ENCODE results near the gene CD300A. TPM values are rescaled to one million over a fixed set of nuclear protein-coding genes. Genes with fewer than 3 reads are reported as not detected.

Gene CD300A
- total and polyA plus RNA-seq, 7 experiments from 2014 or later: 5.0 to 52.4 (median 6.8) TPM

- intact Hi-C loops (cut with micrococcal nuclease): no loop called here
- Histone ChIP-seq H3K27ac (ENCODE audit: low read depth, low read length) (no peak overlapping the region), H3K36me3 (ENCODE audit: control insufficient read depth in 2 of 3, insufficient read depth in 3 of 3, low read length in 3 of 3) (no peaks in the 10 kb centered on the region), H3K4me3 (ENCODE audit: low read length) (no peak overlapping the region), H3K4me1 (ENCODE audit: control insufficient read depth in 2 of 2, insufficient read depth in 2 of 2, low read length in 2 of 2) (no peaks in the 10 kb centered on the region), H3K27me3 (ENCODE audit: control insufficient read depth in 2 of 2, insufficient read depth in 2 of 2, low read length in 2 of 2) (no peaks in the 10 kb centered on the region), H3K9me3 (ENCODE audit: control insufficient read depth in 2 of 3, low read length in 3 of 3) (no peaks in the 10 kb centered on the region)
- Mint-ChIP-seq H3K36me3 (peaks cover 0 to 8% (median 5%) of the 10 kb centered on the region in 5 donors), H3K9me3 (peaks cover 3 to 26% (median 12%) of the 10 kb centered on the region in 11 donors), H3K27ac (no peak overlapping the region), H3K4me1 (peaks cover 0 to 13% (median 0%) of the 10 kb centered on the region in 7 donors), H3K27me3 (peaks cover 17 to 48% (median 32%) of the 10 kb centered on the region in 5 donors), H3K4me3 (no peak overlapping the region)
- ATAC-seq (no peak), DNase-seq (peak in 1 of 9 donors; percentile 8)
- ChIA-PET POLR2A (no interaction called here), CTCF (no interaction called here)
Measured at GRCh38 chr17:74522381-74523105, 56.1 kb downstream of the CD300A start.

GRCh38 chr17:74523308-74523707 lies 56.9 kb downstream of the CD300A start:
- ChIA-PET POLR2A (no interaction called here), CTCF (no interaction called here)
- intact Hi-C loops (cut with micrococcal nuclease): no loop called here
- Histone ChIP-seq H3K36me3 (ENCODE audit: control insufficient read depth in 2 of 3, insufficient read depth in 3 of 3, low read length in 3 of 3) (no peaks in the 10 kb centered on the region), H3K4me3 (ENCODE audit: low read length) (no peak overlapping the region), H3K9me3 (ENCODE audit: control insufficient read depth in 2 of 3, low read length in 3 of 3) (no peaks in the 10 kb centered on the region), H3K4me1 (ENCODE audit: control insufficient read depth in 2 of 2, insufficient read depth in 2 of 2, low read length in 2 of 2) (no peaks in the 10 kb centered on the region), H3K27me3 (ENCODE audit: control insufficient read depth in 2 of 2, insufficient read depth in 2 of 2, low read length in 2 of 2) (no peaks in the 10 kb centered on the region), H3K27ac (ENCODE audit: low read depth, low read length) (no peak overlapping the region)
- peaks cover 14 to 44% (median 30%) of the 10 kb centered on the region in 5 donors for H3K27me3 Mint-ChIP-seq
- H3K27ac Mint-ChIP-seq: no peak overlapping the region
- H3K4me1 Mint-ChIP-seq: peaks cover 0 to 13% (median 0%) of the 10 kb centered on the region in 7 donors
- H3K4me3 Mint-ChIP-seq: no peak overlapping the region
- H3K36me3 Mint-ChIP-seq: peaks cover 0 to 5% (median 3%) of the 10 kb centered on the region in 5 donors
- ATAC-seq (no peak), DNase-seq (no peak)
- H3K9me3 Mint-ChIP-seq: peaks cover 0 to 18% (median 9%) of the 10 kb centered on the region in 11 donors

- H3K36me3 Mint-ChIP-seq: peaks cover 0 to 3% (median 0%) of the 10 kb centered on the region in 5 donors
- H3K27ac ChIP-seq (ENCODE audit: low read depth, low read length): no peak overlapping the region
- ChIA-PET POLR2A (no interaction called here), CTCF (no interaction called here)
- intact Hi-C loops (cut with micrococcal nuclease): no loop called here
- peak in 1 of 9 donors; percentile 6 for DNase-seq
- peaks cover 0 to 10% (median 4%) of the 10 kb centered on the region in 11 donors for H3K9me3 Mint-ChIP-seq
- peaks cover 0 to 13% (median 0%) of the 10 kb centered on the region in 7 donors for H3K4me1 Mint-ChIP-seq
- H3K4me1 ChIP-seq (ENCODE audit: control insufficient read depth in 2 of 2, insufficient read depth in 2 of 2, low read length in 2 of 2): no peaks in the 10 kb centered on the region
- no peaks in the 10 kb centered on the region for H3K9me3 ChIP-seq (ENCODE audit: control insufficient read depth in 2 of 3, low read length in 3 of 3)
- H3K27me3 ChIP-seq (ENCODE audit: control insufficient read depth in 2 of 2, insufficient read depth in 2 of 2, low read length in 2 of 2): no peaks in the 10 kb centered on the region
- ATAC-seq: no peak
- H3K4me3 ChIP-seq (ENCODE audit: low read length): no peak overlapping the region
- no peaks in the 10 kb centered on the region for H3K36me3 ChIP-seq (ENCODE audit: control insufficient read depth in 2 of 3, insufficient read depth in 3 of 3, low read length in 3 of 3)
- peaks cover 16 to 43% (median 26%) of the 10 kb centered on the region in 5 donors for H3K27me3 Mint-ChIP-seq
- H3K27ac Mint-ChIP-seq: no peak overlapping the region
- no peak overlapping the region for H3K4me3 Mint-ChIP-seq
Measured at GRCh38 chr17:74524653-74525464, 58.4 kb downstream of the CD300A start.

GRCh38 chr17:74525465-74525725 lies 59.0 kb downstream of the CD300A start:
- H3K4me1 ChIP-seq (ENCODE audit: control insufficient read depth in 2 of 2, insufficient read depth in 2 of 2, low read length in 2 of 2): no peaks in the 10 kb centered on the region
- H3K9me3 Mint-ChIP-seq: peaks cover 0 to 7% (median 4%) of the 10 kb centered on the region in 11 donors
- H3K4me1 Mint-ChIP-seq: peaks cover 0 to 13% (median 0%) of the 10 kb centered on the region in 7 donors
- H3K4me3 ChIP-seq (ENCODE audit: low read length): no peak overlapping the region
- H3K27ac Mint-ChIP-seq: no peak overlapping the region
- ChIA-PET CTCF (interaction anchor here (0.7 to 1.4 kb wide), 2 partner anchors 69 to 157 kb away, joined by 3 read pairs; no protein-coding TSS in a partner anchor), POLR2A (no interaction called here)
- no peak overlapping the region for H3K4me3 Mint-ChIP-seq
- ATAC-seq (no peak), DNase-seq (peak in 1 of 9 donors; percentile 7)
- H3K27me3 Mint-ChIP-seq: peaks cover 16 to 47% (median 26%) of the 10 kb centered on the region in 5 donors
- no peak overlapping the region for H3K27ac ChIP-seq (ENCODE audit: low read depth, low read length)
- no peaks in the 10 kb centered on the region for H3K36me3 ChIP-seq (ENCODE audit: control insufficient read depth in 2 of 3, insufficient read depth in 3 of 3, low read length in 3 of 3)
- intact Hi-C loops (cut with micrococcal nuclease): no loop called here
- H3K27me3 ChIP-seq (ENCODE audit: control insufficient read depth in 2 of 2, insufficient read depth in 2 of 2, low read length in 2 of 2): no peaks in the 10 kb centered on the region
- no peaks in the 10 kb centered on the region for H3K9me3 ChIP-seq (ENCODE audit: control insufficient read depth in 2 of 3, low read length in 3 of 3)
- peaks cover 0 to 2% (median 0%) of the 10 kb centered on the region in 5 donors for H3K36me3 Mint-ChIP-seq

GRCh38 chr17:74525781-74526288 lies 59.4 kb downstream of the CD300A start:
- ChIA-PET CTCF (interaction anchor here (0.7 to 1.4 kb wide), 2 partner anchors 69 to 158 kb away, joined by 3 read pairs; no protein-coding TSS in a partner anchor), POLR2A (no interaction called here)
- Mint-ChIP-seq H3K9me3 (peaks cover 0 to 6% (median 4%) of the 10 kb centered on the region in 11 donors), H3K27me3 (peaks cover 17 to 47% (median 24%) of the 10 kb centered on the region in 5 donors), H3K27ac (no peak overlapping the region), H3K4me1 (peaks cover 0 to 12% (median 0%) of the 10 kb centered on the region in 7 donors), H3K4me3 (no peak overlapping the region), H3K36me3 (peaks cover 0 to 2% (median 0%) of the 10 kb centered on the region in 5 donors)
- Histone ChIP-seq H3K27me3 (ENCODE audit: control insufficient read depth in 2 of 2, insufficient read depth in 2 of 2, low read length in 2 of 2) (no peaks in the 10 kb centered on the region), H3K36me3 (ENCODE audit: control insufficient read depth in 2 of 3, insufficient read depth in 3 of 3, low read length in 3 of 3) (no peaks in the 10 kb centered on the region), H3K27ac (ENCODE audit: low read depth, low read length) (no peak overlapping the region), H3K9me3 (ENCODE audit: control insufficient read depth in 2 of 3, low read length in 3 of 3) (no peaks in the 10 kb centered on the region), H3K4me3 (ENCODE audit: low read length) (no peak overlapping the region), H3K4me1 (ENCODE audit: control insufficient read depth in 2 of 2, insufficient read depth in 2 of 2, low read length in 2 of 2) (no peaks in the 10 kb centered on the region)
- DNase-seq (peak in 1 of 9 donors; percentile 10), ATAC-seq (no peak)
- intact Hi-C loops (cut with micrococcal nuclease): no loop called here

- CTCF ChIA-PET: interaction anchor here (1.4 kb wide), 1 partner anchor 159 kb away, joined by 3 read pairs; no protein-coding TSS in a partner anchor
- POLR2A ChIA-PET: no interaction called here
- H3K36me3 Mint-ChIP-seq: no peaks in the 10 kb centered on the region
- Histone ChIP-seq H3K36me3 (ENCODE audit: control insufficient read depth in 2 of 3, insufficient read depth in 3 of 3, low read length in 3 of 3) (no peaks in the 10 kb centered on the region), H3K9me3 (ENCODE audit: control insufficient read depth in 2 of 3, low read length in 3 of 3) (no peaks in the 10 kb centered on the region), H3K27me3 (ENCODE audit: control insufficient read depth in 2 of 2, insufficient read depth in 2 of 2, low read length in 2 of 2) (no peaks in the 10 kb centered on the region), H3K27ac (ENCODE audit: low read depth, low read length) (no peak overlapping the region), H3K4me1 (ENCODE audit: control insufficient read depth in 2 of 2, insufficient read depth in 2 of 2, low read length in 2 of 2) (no peaks in the 10 kb centered on the region), H3K4me3 (ENCODE audit: low read length) (no peak overlapping the region)
- intact Hi-C loops (cut with micrococcal nuclease): no loop called here
- H3K9me3 Mint-ChIP-seq: peaks cover 0 to 6% (median 4%) of the 10 kb centered on the region in 11 donors
- H3K4me3 Mint-ChIP-seq: no peak overlapping the region
- H3K27ac Mint-ChIP-seq: no peak overlapping the region
- peaks cover 0 to 10% (median 0%) of the 10 kb centered on the region in 7 donors for H3K4me1 Mint-ChIP-seq
- DNase-seq: no peak
- no peak for ATAC-seq
- H3K27me3 Mint-ChIP-seq: peaks cover 14 to 47% (median 26%) of the 10 kb centered on the region in 5 donors
Measured at GRCh38 chr17:74526681-74527080, 60.2 kb downstream of the CD300A start.

Measured in naive thymus-derived CD4-positive, alpha-beta T cell (primary cell).